ENCODE measurements around the gene WIPF2. TPM values are rescaled to one million over a fixed set of nuclear protein-coding genes. Genes with fewer than 3 reads are reported as not detected.

Gene WIPF2
- polyA plus RNA-seq, 4 donors, result 12.5 to 22.9 (median 14.0) TPM

- Histone ChIP-seq H3K4me1 (ENCODE audit: control insufficient read depth in 3 of 3, insufficient read depth in 2 of 3, low read depth in 1 of 3, low read length in 2 of 3) (peaks cover 9 to 62% (median 27%) of the 10 kb centered on the region in 3 donors), H3K36me3 (ENCODE audit: control insufficient read depth in 3 of 3, insufficient read depth in 2 of 3, low read depth in 1 of 3, low read length in 3 of 3) (no peaks in the 10 kb centered on the region), H3K4me3 (ENCODE audit: low read depth in 1 of 3, low read length in 3 of 3) (no peak overlapping the region), H3K27ac (ENCODE audit: low read depth in 1 of 3, low read length in 2 of 3) (no peak overlapping the region), H3K9me3 (ENCODE audit: control insufficient read depth in 2 of 2, insufficient read depth in 1 of 2, low read depth in 1 of 2, low read length in 1 of 2) (no peaks in the 10 kb centered on the region), H3K27me3 (ENCODE audit: control insufficient read depth in 3 of 3, insufficient read depth in 3 of 3, low read length in 3 of 3) (no peaks in the 10 kb centered on the region)
- WGBS, 3 donors, result 58 to 63% (median 60%) methylated on average over 7 of the region's 7 CpGs
- DNase-seq (no peak), FAIRE-seq (no peak)
Observed at GRCh38 chr17:40313668-40314583, 94.8 kb downstream of the WIPF2 start.

DNA sequence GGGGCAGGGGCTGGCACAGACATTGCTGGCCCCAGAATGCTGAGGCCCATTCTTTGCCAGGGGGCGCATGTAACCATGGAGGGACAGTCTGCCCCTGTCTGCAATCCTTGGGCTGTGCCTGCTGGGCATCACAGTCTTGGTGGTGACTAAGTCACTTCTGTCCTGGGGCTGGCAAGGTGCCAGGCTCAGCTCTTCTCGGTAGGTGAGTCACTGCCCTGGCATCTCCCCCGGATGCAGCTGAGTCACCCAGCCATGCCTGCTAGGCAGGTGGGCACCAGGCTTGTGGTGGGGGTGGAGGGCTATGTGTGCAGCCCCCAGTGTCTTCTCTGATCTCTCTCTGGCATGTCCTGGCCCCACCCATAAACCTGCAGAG, 95.5 kb downstream of the WIPF2 start:
- Histone ChIP-seq H3K4me3 (ENCODE audit: low read depth in 1 of 3, low read length in 3 of 3) (no peak overlapping the region), H3K9me3 (ENCODE audit: control insufficient read depth in 2 of 2, insufficient read depth in 1 of 2, low read depth in 1 of 2, low read length in 1 of 2) (no peaks in the 10 kb centered on the region), H3K27me3 (ENCODE audit: control insufficient read depth in 3 of 3, insufficient read depth in 3 of 3, low read length in 3 of 3) (no peaks in the 10 kb centered on the region), H3K27ac (ENCODE audit: low read depth in 1 of 3, low read length in 2 of 3) (peak overlapping the region in 1 of 3 donors; percentile 29), H3K36me3 (ENCODE audit: control insufficient read depth in 3 of 3, insufficient read depth in 2 of 3, low read depth in 1 of 3, low read length in 3 of 3) (no peaks in the 10 kb centered on the region), H3K4me1 (ENCODE audit: control insufficient read depth in 3 of 3, insufficient read depth in 2 of 3, low read depth in 1 of 3, low read length in 2 of 3) (peaks cover 5 to 65% (median 26%) of the 10 kb centered on the region in 3 donors)
- FAIRE-seq (no peak), DNase-seq (peak; percentile 58 to 96)
- WGBS, 3 donors, result 29 to 67% (median 33%) methylated on average over 1 to 3 of the region's 3 CpGs

DNA sequence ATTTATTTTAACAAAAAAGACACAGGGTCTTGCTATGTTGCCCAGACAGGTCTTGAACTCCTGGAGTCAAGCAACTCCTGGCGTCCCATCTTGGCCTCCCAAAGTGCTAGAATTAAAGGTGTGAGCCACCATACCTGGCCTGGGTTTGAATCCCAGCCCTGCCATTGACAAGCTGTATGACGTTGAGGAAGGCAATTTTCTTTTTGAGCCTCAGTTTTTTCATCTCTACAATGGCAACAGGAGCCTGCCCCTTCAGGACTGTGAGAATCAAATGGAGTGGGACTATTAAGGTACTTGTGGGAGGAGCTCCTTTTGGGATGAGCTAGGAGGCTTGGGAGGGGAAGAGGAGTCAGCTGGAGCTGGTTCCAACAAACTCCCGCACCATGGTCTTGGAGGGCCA, 96.1 kb downstream of the WIPF2 start:
- H3K4me1 ChIP-seq (ENCODE audit: control insufficient read depth in 3 of 3, insufficient read depth in 2 of 3, low read depth in 1 of 3, low read length in 2 of 3), result peaks cover 2 to 65% (median 19%) of the 10 kb centered on the region in 3 donors
- no peak overlapping the region for H3K4me3 ChIP-seq (ENCODE audit: low read depth in 1 of 3, low read length in 3 of 3)
- FAIRE-seq (no peak), DNase-seq (no peak)
- no peaks in the 10 kb centered on the region for H3K27me3 ChIP-seq (ENCODE audit: control insufficient read depth in 3 of 3, insufficient read depth in 3 of 3, low read length in 3 of 3)
- H3K36me3 ChIP-seq (ENCODE audit: control insufficient read depth in 3 of 3, insufficient read depth in 2 of 3, low read depth in 1 of 3, low read length in 3 of 3), result peaks cover 0 to 4% (median 0%) of the 10 kb centered on the region in 3 donors
- H3K9me3 ChIP-seq (ENCODE audit: control insufficient read depth in 2 of 2, insufficient read depth in 1 of 2, low read depth in 1 of 2, low read length in 1 of 2), result no peaks in the 10 kb centered on the region
- H3K27ac ChIP-seq (ENCODE audit: low read depth in 1 of 3, low read length in 2 of 3), result peak overlapping the region in 2 of 3 donors; percentile 29 to 52
- WGBS, 3 donors, result 84 to 92% (median 86%) methylated on average over 3 of the region's 3 CpGs

GRCh38 chr17:40315678-40316570, 96.8 kb downstream of the WIPF2 start:
- Histone ChIP-seq H3K27ac (ENCODE audit: low read depth in 1 of 3, low read length in 2 of 3) (peak overlapping the region in 2 of 3 donors; percentile 52 to 92), H3K4me1 (ENCODE audit: control insufficient read depth in 3 of 3, insufficient read depth in 2 of 3, low read depth in 1 of 3, low read length in 2 of 3) (peaks cover 2 to 65% (median 25%) of the 10 kb centered on the region in 3 donors), H3K4me3 (ENCODE audit: low read depth in 1 of 3, low read length in 3 of 3) (no peak overlapping the region), H3K36me3 (ENCODE audit: control insufficient read depth in 3 of 3, insufficient read depth in 2 of 3, low read depth in 1 of 3, low read length in 3 of 3) (peaks cover 0 to 5% (median 0%) of the 10 kb centered on the region in 3 donors), H3K27me3 (ENCODE audit: control insufficient read depth in 3 of 3, insufficient read depth in 3 of 3, low read length in 3 of 3) (no peaks in the 10 kb centered on the region), H3K9me3 (ENCODE audit: control insufficient read depth in 2 of 2, insufficient read depth in 1 of 2, low read depth in 1 of 2, low read length in 1 of 2) (no peaks in the 10 kb centered on the region)
- WGBS, 3 donors, result 40 to 46% (median 45%) methylated on average over 9 of the region's 9 CpGs
- DNase-seq (peak in 1 of 2 donors; percentile 68), FAIRE-seq (no peak)

GRCh38 chr17:40316571-40317344, 97.7 kb downstream of the WIPF2 start:
- peaks cover 0 to 10% (median 0%) of the 10 kb centered on the region in 3 donors for H3K36me3 ChIP-seq (ENCODE audit: control insufficient read depth in 3 of 3, insufficient read depth in 2 of 3, low read depth in 1 of 3, low read length in 3 of 3)
- H3K27ac ChIP-seq (ENCODE audit: low read depth in 1 of 3, low read length in 2 of 3), result peak overlapping the region in 2 of 3 donors; percentile 52 to 92
- H3K9me3 ChIP-seq (ENCODE audit: control insufficient read depth in 2 of 2, insufficient read depth in 1 of 2, low read depth in 1 of 2, low read length in 1 of 2), result no peaks in the 10 kb centered on the region
- peaks cover 2 to 63% (median 31%) of the 10 kb centered on the region in 3 donors for H3K4me1 ChIP-seq (ENCODE audit: control insufficient read depth in 3 of 3, insufficient read depth in 2 of 3, low read depth in 1 of 3, low read length in 2 of 3)
- H3K4me3 ChIP-seq (ENCODE audit: low read depth in 1 of 3, low read length in 3 of 3), result peak overlapping the region in 2 of 3 donors; percentile 37 to 46
- WGBS, 3 donors, result 20 to 31% (median 22%) methylated on average over 30 to 38 of the region's 38 CpGs
- H3K27me3 ChIP-seq (ENCODE audit: control insufficient read depth in 3 of 3, insufficient read depth in 3 of 3, low read length in 3 of 3), result no peaks in the 10 kb centered on the region
- peak; percentile 60 to 81 for DNase-seq
- FAIRE-seq, result no peak

- FAIRE-seq (no peak), DNase-seq (peak; percentile 55 to 62)
- Histone ChIP-seq H3K4me3 (ENCODE audit: low read depth in 1 of 3, low read length in 3 of 3) (peak overlapping the region in 2 of 3 donors; percentile 46 to 84), H3K27ac (ENCODE audit: low read depth in 1 of 3, low read length in 2 of 3) (peak overlapping the region; percentile 36 to 92 (median 52)), H3K27me3 (ENCODE audit: control insufficient read depth in 3 of 3, insufficient read depth in 3 of 3, low read length in 3 of 3) (no peaks in the 10 kb centered on the region), H3K9me3 (ENCODE audit: control insufficient read depth in 2 of 2, insufficient read depth in 1 of 2, low read depth in 1 of 2, low read length in 1 of 2) (no peaks in the 10 kb centered on the region), H3K36me3 (ENCODE audit: control insufficient read depth in 3 of 3, insufficient read depth in 2 of 3, low read depth in 1 of 3, low read length in 3 of 3) (peaks cover 0 to 10% (median 0%) of the 10 kb centered on the region in 3 donors), H3K4me1 (ENCODE audit: control insufficient read depth in 3 of 3, insufficient read depth in 2 of 3, low read depth in 1 of 3, low read length in 2 of 3) (peaks cover 2 to 68% (median 31%) of the 10 kb centered on the region in 3 donors)
- WGBS, 3 donors, result 1 to 4% (median 2%) methylated on average over 6 of the region's 6 CpGs
Observed at GRCh38 chr17:40317345-40317873, 98.3 kb downstream of the WIPF2 start.

- no peak for FAIRE-seq
- DNase-seq, result peak; percentile 97 to 98
- WGBS, 3 donors, result 0 to 1% (median 1%) methylated on average over 63 to 70 of the region's 70 CpGs
Observed at GRCh38 chr17:40317880-40318829, 99.1 kb downstream of the WIPF2 start.

More at GRCh38 chr17:40317880-40318829, 99.1 kb downstream of the WIPF2 start:
- Histone ChIP-seq H3K4me1 (ENCODE audit: control insufficient read depth in 3 of 3, insufficient read depth in 2 of 3, low read depth in 1 of 3, low read length in 2 of 3) (peaks cover 2 to 75% (median 29%) of the 10 kb centered on the region in 3 donors), H3K27ac (ENCODE audit: low read depth in 1 of 3, low read length in 2 of 3) (peak overlapping the region; percentile 36 to 92 (median 52)), H3K27me3 (ENCODE audit: control insufficient read depth in 3 of 3, insufficient read depth in 3 of 3, low read length in 3 of 3) (no peaks in the 10 kb centered on the region), H3K4me3 (ENCODE audit: low read depth in 1 of 3, low read length in 3 of 3) (peak overlapping the region; percentile 81 to 84 (median 81)), H3K9me3 (ENCODE audit: control insufficient read depth in 2 of 2, insufficient read depth in 1 of 2, low read depth in 1 of 2, low read length in 1 of 2) (no peaks in the 10 kb centered on the region), H3K36me3 (ENCODE audit: control insufficient read depth in 3 of 3, insufficient read depth in 2 of 3, low read depth in 1 of 3, low read length in 3 of 3) (peaks cover 0 to 10% (median 0%) of the 10 kb centered on the region in 3 donors)

Measured in small intestine (tissue), 7 donors.